Astrocyte (in vitro differentiated cells and primary cell): Measurements from ENCODE around the gene GMDS.

ENCODE experiments used
- EZH2 ChIP-seq: IDR thresholded peaks from 2 replicates; pipeline ENCODE4 v1.6.1; 2012; ENCODE audit warnings: mild to moderate bottlenecking, low read length, inconsistent platforms; ENCODE audit not compliant: insufficient read depth
- TF ChIP-seq, protein P1 (sequence below): IDR thresholded peaks from 2 replicates; pipeline ENCODE4 v1.5.1; 2011; ENCODE audit warnings: low read depth, mild to moderate bottlenecking, inconsistent platforms, low read length, moderate library complexity; ENCODE audit not compliant: insufficient read depth

DNA sequence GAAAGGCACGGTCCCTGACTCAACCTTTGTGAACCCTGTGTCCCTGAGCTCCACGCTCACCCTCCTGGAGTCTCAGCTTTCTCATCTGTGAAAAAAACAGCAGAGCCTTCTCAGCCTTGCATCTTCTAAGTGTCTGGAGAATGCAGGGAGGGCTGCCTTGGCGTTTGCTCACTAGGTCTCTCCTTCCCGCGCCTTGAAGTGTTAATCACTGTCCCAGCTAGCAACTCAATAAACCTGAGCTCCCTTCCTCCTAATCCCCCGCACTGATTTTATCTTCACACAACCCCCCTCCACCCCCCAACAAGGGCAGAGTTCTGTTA, 670.6 kb downstream of the GMDS start:
- TF ChIP-seq, protein P1, sequence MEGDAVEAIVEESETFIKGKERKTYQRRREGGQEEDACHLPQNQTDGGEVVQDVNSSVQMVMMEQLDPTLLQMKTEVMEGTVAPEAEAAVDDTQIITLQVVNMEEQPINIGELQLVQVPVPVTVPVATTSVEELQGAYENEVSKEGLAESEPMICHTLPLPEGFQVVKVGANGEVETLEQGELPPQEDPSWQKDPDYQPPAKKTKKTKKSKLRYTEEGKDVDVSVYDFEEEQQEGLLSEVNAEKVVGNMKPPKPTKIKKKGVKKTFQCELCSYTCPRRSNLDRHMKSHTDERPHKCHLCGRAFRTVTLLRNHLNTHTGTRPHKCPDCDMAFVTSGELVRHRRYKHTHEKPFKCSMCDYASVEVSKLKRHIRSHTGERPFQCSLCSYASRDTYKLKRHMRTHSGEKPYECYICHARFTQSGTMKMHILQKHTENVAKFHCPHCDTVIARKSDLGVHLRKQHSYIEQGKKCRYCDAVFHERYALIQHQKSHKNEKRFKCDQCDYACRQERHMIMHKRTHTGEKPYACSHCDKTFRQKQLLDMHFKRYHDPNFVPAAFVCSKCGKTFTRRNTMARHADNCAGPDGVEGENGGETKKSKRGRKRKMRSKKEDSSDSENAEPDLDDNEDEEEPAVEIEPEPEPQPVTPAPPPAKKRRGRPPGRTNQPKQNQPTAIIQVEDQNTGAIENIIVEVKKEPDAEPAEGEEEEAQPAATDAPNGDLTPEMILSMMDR = no peak
- no peak for TF ChIP-seq EZH2
